Measurements from ENCODE around the gene FOCAD. TPM values are rescaled to one million over a fixed set of nuclear protein-coding genes. Genes with fewer than 3 reads are reported as not detected.

FOCAD gene
- total and polyA plus RNA-seq, 2 donors (not counting 1 experiment from before 2014, with no cell fraction given), result 4.0 to 10.1 TPM

DNA sequence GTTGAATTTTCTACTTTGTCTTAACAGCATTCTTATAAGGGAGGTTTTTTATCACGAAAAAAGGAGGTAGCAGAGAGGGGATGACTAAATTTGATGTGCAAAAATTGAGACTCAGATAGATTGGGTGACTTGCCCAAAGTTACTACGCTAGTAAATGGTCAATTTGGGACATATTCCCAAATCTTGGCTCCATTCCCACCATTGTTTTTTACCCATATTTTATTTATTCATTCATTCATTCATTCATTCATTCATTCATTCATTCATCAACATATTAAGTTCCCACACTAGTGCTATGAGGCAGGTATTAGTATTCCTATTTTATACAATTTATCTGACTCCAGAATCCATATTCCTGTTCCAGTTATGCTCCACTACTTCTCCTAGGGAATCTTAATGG is 261.8 kb downstream of the FOCAD start:
- intact Hi-C loops (cut with micrococcal nuclease), result no loop called here
- CTCF ChIA-PET, result interaction anchor here (0.5 to 7.2 kb wide), 2 partner anchors 33 to 1018 kb away, joined by 4 to 152 read pairs; no protein-coding TSS in a partner anchor
- H2AFZ ChIP-seq (ENCODE audit: insufficient read depth, low read depth, low read length, poor library complexity, severe bottlenecking), result no peak overlapping the region
- H3K27me3 ChIP-seq (replicated peaks in 1 of 4; ENCODE audit: control extremely low read depth in 1 of 4, control insufficient read depth in 3 of 4, insufficient read depth in 4 of 4, low read length in 3 of 4), result no peaks in the 10 kb centered on the region
- no peaks in the 10 kb centered on the region for H3K4me1 ChIP-seq (ENCODE audit: control insufficient read depth in 2 of 2, insufficient read depth in 2 of 2, low read length in 2 of 2)
- no CpG with 5 or more reads among the region's 2 CpGs for WGBS (ENCODE audit: insufficient coverage)
- no peaks in the 10 kb centered on the region for H3K36me3 ChIP-seq (replicated peaks in 1 of 2; ENCODE audit: control extremely low read depth in 1 of 2, control insufficient read depth in 1 of 2, extremely low read depth in 1 of 2, insufficient read depth in 2 of 2, low read length in 1 of 2)
- H3K4me3 Mint-ChIP-seq, result no peak overlapping the region
- no peaks in the 10 kb centered on the region for H3K79me2 ChIP-seq (ENCODE audit: control insufficient read depth, insufficient read depth, low read length)
- no peak overlapping the region for H3K27ac ChIP-seq (ENCODE audit: low read length in 2 of 2)
- DNase-seq, result no peak
- no peak for ATAC-seq (ENCODE audit: low read depth)
- H3K9ac ChIP-seq (ENCODE audit: low read length), result no peak overlapping the region
- H3K9me3 ChIP-seq (ENCODE audit: control extremely low read depth in 1 of 3, control insufficient read depth in 2 of 3, insufficient read depth in 1 of 3, low read length in 2 of 3), result no peaks in the 10 kb centered on the region
- no peak overlapping the region for H3K27ac Mint-ChIP-seq
- TF ChIP-seq EZH2 (IDR thresholded peaks at IDR 0.05; ENCODE audit: borderline replicate concordance, insufficient read depth, low read depth, low read length, poor library complexity, severe bottlenecking), result no peak
- no peak for TF ChIP-seq CTCF (IDR thresholded peaks at IDR 0.05)
- H3K9me3 Mint-ChIP-seq (ENCODE audit: insufficient read depth), result no peaks in the 10 kb centered on the region
- H4K20me1 ChIP-seq (ENCODE audit: control insufficient read depth, insufficient read depth, low read length, poor library complexity, severe bottlenecking), result no peaks in the 10 kb centered on the region
- no peak overlapping the region for H3K4me2 ChIP-seq (replicated peaks; ENCODE audit: low read depth, low read length, poor library complexity, severe bottlenecking)
- no peak overlapping the region for H3K4me3 ChIP-seq (ENCODE audit: control extremely low read depth in 1 of 5, extremely low read depth in 1 of 5, insufficient read depth in 1 of 5, low read depth in 2 of 5, low read length in 4 of 5)
- H3K27me3 Mint-ChIP-seq, result no peaks in the 10 kb centered on the region
- peaks cover 5% of the 10 kb centered on the region for H3K4me1 Mint-ChIP-seq
- POLR2A ChIA-PET, result no interaction called here

- Histone ChIP-seq H3K9ac (ENCODE audit: low read length) (no peak overlapping the region), H2AFZ (ENCODE audit: insufficient read depth, low read depth, low read length, poor library complexity, severe bottlenecking) (no peak overlapping the region), H3K27ac (ENCODE audit: low read length in 2 of 2) (no peak overlapping the region), H3K27me3 (replicated peaks in 1 of 4; ENCODE audit: control extremely low read depth in 1 of 4, control insufficient read depth in 3 of 4, insufficient read depth in 4 of 4, low read length in 3 of 4) (no peaks in the 10 kb centered on the region), H3K4me2 (replicated peaks; ENCODE audit: low read depth, low read length, poor library complexity, severe bottlenecking) (no peak overlapping the region), H3K79me2 (ENCODE audit: control insufficient read depth, insufficient read depth, low read length) (no peaks in the 10 kb centered on the region), H3K4me3 (ENCODE audit: control extremely low read depth in 1 of 5, extremely low read depth in 1 of 5, insufficient read depth in 1 of 5, low read depth in 2 of 5, low read length in 4 of 5) (no peak overlapping the region), H3K4me1 (ENCODE audit: control insufficient read depth in 2 of 2, insufficient read depth in 2 of 2, low read length in 2 of 2) (no peaks in the 10 kb centered on the region), H3K9me3 (ENCODE audit: control extremely low read depth in 1 of 3, control insufficient read depth in 2 of 3, insufficient read depth in 1 of 3, low read length in 2 of 3) (no peaks in the 10 kb centered on the region), H4K20me1 (ENCODE audit: control insufficient read depth, insufficient read depth, low read length, poor library complexity, severe bottlenecking) (no peaks in the 10 kb centered on the region), H3K36me3 (replicated peaks in 1 of 2; ENCODE audit: control extremely low read depth in 1 of 2, control insufficient read depth in 1 of 2, extremely low read depth in 1 of 2, insufficient read depth in 2 of 2, low read length in 1 of 2) (peaks cover 0 to 5% of the 10 kb centered on the region in 2 experiments)
- no peak overlapping the region for H3K27ac Mint-ChIP-seq
- no peak for ATAC-seq (ENCODE audit: low read depth)
- H3K27me3 Mint-ChIP-seq, result no peaks in the 10 kb centered on the region
- H3K9me3 Mint-ChIP-seq (ENCODE audit: insufficient read depth), result no peaks in the 10 kb centered on the region
- H3K4me1 Mint-ChIP-seq, result peaks cover 2% of the 10 kb centered on the region
- no peak overlapping the region for H3K4me3 Mint-ChIP-seq
- intact Hi-C loops (cut with micrococcal nuclease), result no loop called here
- no peak for DNase-seq
- TF ChIP-seq EZH2 (IDR thresholded peaks at IDR 0.05; ENCODE audit: borderline replicate concordance, insufficient read depth, low read depth, low read length, poor library complexity, severe bottlenecking) (no peak), CTCF (IDR thresholded peaks at IDR 0.05) (no peak)
- ChIA-PET CTCF (interaction anchor here (1.4 kb wide), 1 partner anchor 8 kb away, joined by 7 read pairs; no protein-coding TSS in a partner anchor), POLR2A (no interaction called here)
- WGBS (ENCODE audit: insufficient coverage), result 100% methylated on average over 2 of the region's 4 CpGs
Measured at GRCh38 chr9:20948703-20949102, 264.6 kb downstream of the FOCAD start.
